IMR-90 (cell line): ENCODE data around the gene RPS16. TPM values are rescaled to one million over a fixed set of nuclear protein-coding genes. Genes with fewer than 3 reads are reported as not detected.

Experiments used
- ATAC-seq: fragments of 200-7000 bp; cut with Tn5 transposase; 2 replicates; pipeline ENCODE4 v1.9.1; 2020; ENCODE audit warnings: low read depth, mild to moderate bottlenecking, moderate library complexity
- BruUV-seq: library from RNA; stranded (reverse); fragments of 400-500 nt; replicated peaks from 2 replicates; lab custom pipeline; 2021; lab: Mats Ljungman, UMichigan
- CTCF ChIA-PET: fragments of 300-600 bp; formaldehyde crosslinking; extraction: SDS; loops from one replicate; lab custom pipeline; 2021; ENCODE audit warnings: antibody characterized with exemption; lab: Yijun Ruan, JAX
- POLR2A ChIA-PET: fragments of 300-600 bp; sonication (Branson Sonifier 250); formaldehyde crosslinking; loops from one replicate; lab custom pipeline; 2022; ENCODE audit warnings: antibody characterized with exemption; ENCODE audit not compliant: unreplicated experiment; lab: Charles Lee
- DNase-seq: peaks from one replicate; pipeline ENCODE4 v3.0.0; 2013
- H2AFZ ChIP-seq: replicated peaks from 2 replicates; pipeline ENCODE3; 2013; ENCODE audit warnings: low read length, mild to moderate bottlenecking; ENCODE audit not compliant: poor library complexity
- H2AK5ac ChIP-seq: 2 replicates; pipeline ENCODE4 v1.6.1; 2013; ENCODE audit warnings: low read depth, low read length, inconsistent platforms
- H2AK9ac ChIP-seq: replicated peaks from 2 replicates; pipeline ENCODE3; 2013; ENCODE audit warnings: mild to moderate bottlenecking, low read depth, low read length, moderate library complexity; ENCODE audit not compliant: poor library complexity
- H2BK120ac ChIP-seq: 2 replicates; pipeline ENCODE4 v1.6.1; 2013; ENCODE audit warnings: low read depth, low read length, inconsistent platforms
- H2BK15ac ChIP-seq: 3 replicates; pipeline ENCODE4 v1.6.1; 2013; ENCODE audit warnings: low read depth, low read length, inconsistent platforms
- H2BK20ac ChIP-seq: 2 replicates; pipeline ENCODE4 v1.6.1; 2013; ENCODE audit warnings: low read depth, mild to moderate bottlenecking, inconsistent platforms, low read length, moderate library complexity
- H2BK5ac ChIP-seq: 2 replicates; pipeline ENCODE4 v1.6.1; 2013; ENCODE audit warnings: mild to moderate bottlenecking, low read depth, low read length, inconsistent platforms; ENCODE audit not compliant: poor library complexity, severe bottlenecking
- H3K14ac ChIP-seq: replicated peaks from 2 replicates; pipeline ENCODE4 v1.6.1; 2013; ENCODE audit warnings: low read depth, low read length, inconsistent platforms
- H3K18ac ChIP-seq: 2 replicates; pipeline ENCODE4 v1.6.1; 2013; ENCODE audit warnings: low read depth, low read length, control low read depth
- H3K23ac ChIP-seq: 2 replicates; pipeline ENCODE4 v1.6.1; 2013; ENCODE audit warnings: low read depth, low read length, inconsistent platforms
- H3K27ac ChIP-seq: 2 replicates; pipeline ENCODE4 v1.5.1; 2013; ENCODE audit warnings: mild to moderate bottlenecking, control low read depth, low read length; ENCODE audit not compliant: insufficient read depth
- H3K27me3 ChIP-seq: 2 replicates; pipeline ENCODE4 v1.6.1; 2013; ENCODE audit warnings: low read length; ENCODE audit not compliant: control insufficient read depth, insufficient read depth
- H3K36me3 ChIP-seq: 2 replicates; pipeline ENCODE4 v1.6.1; 2013; ENCODE audit warnings: low read length, mixed read lengths; ENCODE audit not compliant: control insufficient read depth, insufficient read depth
- H3K4ac ChIP-seq: 2 replicates; pipeline ENCODE4 v1.6.1; 2013; ENCODE audit warnings: low read depth, low read length, inconsistent platforms
- H3K4me1 ChIP-seq: 2 replicates; pipeline ENCODE4 v1.6.1; 2013; ENCODE audit warnings: low read length, mixed read lengths; ENCODE audit not compliant: control insufficient read depth, insufficient read depth
- H3K4me2 ChIP-seq: 2 replicates; pipeline ENCODE4 v1.6.1; 2013; ENCODE audit warnings: low read depth, mild to moderate bottlenecking, control low read depth, low read length, moderate library complexity
- H3K4me3 ChIP-seq: 2 replicates; pipeline ENCODE4 v1.5.1; 2013; ENCODE audit warnings: low read depth, mild to moderate bottlenecking, control low read depth, low read length, moderate library complexity; ENCODE audit not compliant: insufficient read depth
- H3K56ac ChIP-seq: 2 replicates; pipeline ENCODE4 v1.6.1; 2013; ENCODE audit warnings: low read length, inconsistent platforms; ENCODE audit not compliant: insufficient read depth; ENCODE audit errors: extremely low read depth
- H3K79me1 ChIP-seq, 2 experiments: 2 replicates each; pipeline ENCODE4 v1.6.1; 2013; ENCODE audit warnings: low read length in 2 of 2, inconsistent platforms in 1 of 2, low read depth in 1 of 2
- H3K9ac ChIP-seq: 2 replicates; pipeline ENCODE4 v1.6.1; 2013; ENCODE audit warnings: low read depth, low read length, control low read depth
- H3K9me1 ChIP-seq: 2 replicates; pipeline ENCODE4 v1.6.1; 2013; ENCODE audit warnings: low read length, inconsistent platforms; ENCODE audit not compliant: insufficient read depth
- H3K9me3 ChIP-seq: 2 replicates; pipeline ENCODE4 v1.6.1; 2013; ENCODE audit warnings: low read length; ENCODE audit not compliant: control insufficient read depth, insufficient read depth
- H4K20me1 ChIP-seq: 2 replicates; pipeline ENCODE4 v1.6.1; 2013; ENCODE audit warnings: low read length, inconsistent platforms; ENCODE audit not compliant: insufficient read depth
- H4K5ac ChIP-seq: 2 replicates; pipeline ENCODE4 v1.6.1; 2013; ENCODE audit warnings: mild to moderate bottlenecking, low read depth, low read length, control low read depth
- H4K8ac ChIP-seq, 2 experiments: 2 replicates each; pipeline ENCODE4 v1.6.1; 2013; ENCODE audit warnings: low read depth in 2 of 2, low read length in 2 of 2, control low read depth in 1 of 2, inconsistent platforms in 1 of 2
- H4K91ac ChIP-seq: 2 replicates; pipeline ENCODE4 v1.6.1; 2013; ENCODE audit warnings: low read depth, low read length, inconsistent platforms; ENCODE audit not compliant: insufficient read depth
- BHLHE40 ChIP-seq: fragments of 150-350 bp; IDR thresholded peaks from 2 replicates; pipeline ENCODE4 v1.6.1; 2016; ENCODE audit warnings: mild to moderate bottlenecking, low read depth, low read length
- CEBPB ChIP-seq: IDR thresholded peaks from 2 replicates; pipeline ENCODE4 v1.6.1; 2012; ENCODE audit warnings: low read depth, low read length, improper control_type of control experiment
- CHD1 ChIP-seq: IDR thresholded peaks from 2 replicates; pipeline ENCODE4 v1.6.1; 2012; ENCODE audit warnings: low read depth, low read length, improper control_type of control experiment
- CTCF ChIP-seq: conservative IDR thresholded peaks from 2 replicates; pipeline ENCODE4 v1.5.1; 2012; ENCODE audit warnings: mild to moderate bottlenecking, low read depth, low read length, improper control_type of control experiment
- ELK1 ChIP-seq: fragments of 150-350 bp; IDR thresholded peaks from 2 replicates; pipeline ENCODE4 v1.6.1; 2016; ENCODE audit warnings: low read depth, mild to moderate bottlenecking, low read length, moderate library complexity, borderline replicate concordance
- FOS ChIP-seq: fragments of 150-350 bp; IDR thresholded peaks from 2 replicates; pipeline ENCODE4 v1.6.1; 2016; ENCODE audit warnings: low read depth, low read length
- MAFK ChIP-seq: IDR thresholded peaks from 2 replicates; pipeline ENCODE4 v1.6.1; 2012; ENCODE audit warnings: low read depth, low read length, improper control_type of control experiment
- MAZ ChIP-seq: IDR thresholded peaks from 2 replicates; pipeline ENCODE4 v1.6.1; 2012; ENCODE audit warnings: low read depth, mild to moderate bottlenecking, low read length, improper control_type of control experiment, moderate library complexity, borderline replicate concordance
- MXI1 ChIP-seq: IDR thresholded peaks from 2 replicates; pipeline ENCODE4 v1.6.1; 2012; ENCODE audit warnings: low read depth, mild to moderate bottlenecking, low read length, moderate library complexity, borderline replicate concordance
- NFE2L2 ChIP-seq: fragments of 150-350 bp; IDR thresholded peaks from 2 replicates; pipeline ENCODE4 v1.6.1; 2016; ENCODE audit warnings: low read depth, mild to moderate bottlenecking, low read length
- POLR2A ChIP-seq: IDR thresholded peaks from 2 replicates; pipeline ENCODE4 v1.6.1; 2012; ENCODE audit warnings: mild to moderate bottlenecking, low read depth, low read length
- RAD21 ChIP-seq: IDR thresholded peaks from 2 replicates; pipeline ENCODE4 v1.6.1; 2012; ENCODE audit warnings: low read length, improper control_type of control experiment
- RCOR1 ChIP-seq: IDR thresholded peaks from 2 replicates; pipeline ENCODE4 v1.6.1; 2012; ENCODE audit warnings: mild to moderate bottlenecking, low read length, improper control_type of control experiment; ENCODE audit not compliant: insufficient replicate concordance
- RFX5 ChIP-seq: IDR thresholded peaks from 2 replicates; pipeline ENCODE4 v1.8.0; 2012; ENCODE audit warnings: low read depth, mild to moderate bottlenecking, low read length, moderate library complexity
- SMC3 ChIP-seq: fragments of 150-350 bp; IDR thresholded peaks from 2 replicates; pipeline ENCODE4 v1.6.1; 2016; ENCODE audit warnings: low read depth, mild to moderate bottlenecking, antibody characterized with exemption, low read length, moderate library complexity
- USF2 ChIP-seq: fragments of 150-350 bp; IDR thresholded peaks from 2 replicates; pipeline ENCODE4 v1.6.1; 2017; ENCODE audit warnings: mild to moderate bottlenecking, antibody characterized with exemption, low read length, low read depth
- WGBS, 2 experiments: methylation state at CpG; one replicate each; pipeline versions ENCODE4 v1.1.5 to v1.1.7; 2013; ENCODE audit warnings: missing lambda C conversion rate in 2 of 2; ENCODE audit not compliant: insufficient read length in 1 of 2; ENCODE audit errors: extremely low coverage in 2 of 2; 5-methylcytosine and 5-hydroxymethylcytosine counted together
- dilution Hi-C: fragments of 300-500 bp; cut with HindIII; formaldehyde crosslinking; loops from one replicate; pipeline ENCODE4 v1.14.3; 2018; ENCODE audit warnings: low sequenced_read_pairs; ENCODE audit not compliant: unreplicated experiment
- in situ Hi-C: fragments of 300-500 bp; cut with MboI; formaldehyde crosslinking; loops from 3 replicates; pipeline ENCODE4 v1.14.3; 2019; ENCODE audit warnings: low sequenced_read_pairs, inconsistent platforms, mixed read lengths
- intact Hi-C: fragments of 100-400 bp; cut with micrococcal nuclease; formaldehyde crosslinking; loops from 2 replicates; pipeline ENCODE4 v1.10.0; 2022
- polyA plus RNA-seq, 3 experiments: library from polyadenylated mRNA; depleted of rRNA; stranded (reverse); fragments of >200 nt; gene quantifications; 2 replicates each; pipeline ENCODE4 v1.2.3, GENCODE V29; 2012; ENCODE audit warnings: low replicate concordance in 1 of 3
- total RNA-seq: library from RNA; depleted of rRNA; stranded (reverse); fragments of >200 nt; gene quantifications from 2 replicates; pipeline ENCODE4 v1.2.3, GENCODE V29; 2012

The RPS16 gene
- total and polyA plus RNA-seq, 2 of the 4 experiments (the other 2 are of a cell fraction): 320 to 3,500 TPM

GRCh38 chr19:39426170-39426569, 9.6 kb downstream of the RPS16 start:
- WGBS, 2 experiments: no CpG with 5 or more reads among the region's 5 CpGs
- no peak for TF ChIP-seq RFX5
- TF ChIP-seq USF2: no peak
- TF ChIP-seq CTCF: no peak
- no peak for TF ChIP-seq SMC3
- no peak for TF ChIP-seq MXI1
- TF ChIP-seq RCOR1: no peak
- TF ChIP-seq FOS: no peak
- no peak for TF ChIP-seq BHLHE40
- TF ChIP-seq MAZ: no peak
- no peak for TF ChIP-seq NFE2L2
- TF ChIP-seq ELK1: no peak
- TF ChIP-seq CHD1: no peak
- TF ChIP-seq CEBPB: no peak
- TF ChIP-seq RAD21: no peak
- no peak for TF ChIP-seq MAFK
- TF ChIP-seq POLR2A: no peak
- Histone ChIP-seq H3K4me2 (no peak overlapping the region), H3K56ac (no peak overlapping the region), H2AK5ac (no peak overlapping the region), H3K9ac (no peak overlapping the region), H2AFZ (no peak overlapping the region), H3K4ac (no peak overlapping the region), H4K91ac (no peak overlapping the region), H4K20me1 (peaks cover 15% of the 10 kb centered on the region), H4K8ac (no peak overlapping the region), H3K23ac (no peak overlapping the region), H2AK9ac (no peak overlapping the region), H3K4me3 (no peak overlapping the region), H2BK20ac (no peak overlapping the region), H3K79me1 (peaks cover 4 to 53% of the 10 kb centered on the region in 2 experiments; a peak in 3 of 4 replicates), H3K27ac (no peak overlapping the region), H4K5ac (no peak overlapping the region), H3K18ac (no peak overlapping the region), H3K36me3 (peaks cover 42% of the 10 kb centered on the region), H2BK15ac (no peak overlapping the region), H3K9me3 (no peaks in the 10 kb centered on the region), H2BK120ac (no peak overlapping the region), H3K9me1 (peaks cover 12% of the 10 kb centered on the region), H3K14ac (no peak overlapping the region), H3K27me3 (no peaks in the 10 kb centered on the region), H3K4me1 (peaks cover 19% of the 10 kb centered on the region), H2BK5ac (no peak overlapping the region)
- ATAC-seq: no peak
- DNase-seq: no peak
- in situ Hi-C loops (loop anchor here (25.0 kb wide), 1 partner anchor 411 kb away; the partner anchor contains the start of genes DYRK1B and FBL), intact Hi-C loops (no loop called here), dilution Hi-C loops (no loop called here)
- ChIA-PET POLR2A (interaction anchor here (0.9 kb wide), 1 partner anchor 10 kb away, joined by 11 read pairs; the partner anchor contains the start of gene RPS16), CTCF (interaction anchor here (0.6 kb wide), 1 partner anchor 76 kb away, joined by 3 read pairs; no protein-coding TSS in a partner anchor)
- TSS peak; percentile 25 for BruUV-seq
